GM13976 (cell line): ENCODE data around the gene HEMK1.

ENCODE experiments used
- DNase-seq: peaks from one replicate; pipeline ENCODE4 v3.0.0; 2012; ENCODE audit warnings: low spot score
- CTCF ChIP-seq: IDR thresholded peaks from 2 replicates; pipeline ENCODE4 v1.5.1; 2012; ENCODE audit warnings: borderline replicate concordance, mild to moderate bottlenecking; ENCODE audit not compliant: insufficient read depth; ENCODE audit errors: extremely low read depth, missing control alignments, control extremely low read depth
- in situ Hi-C: fragments of 300-500 bp; cut with MboI; formaldehyde crosslinking; loops from one replicate; pipeline ENCODE4 v1.12.0; 2022; ENCODE audit warnings: low sequenced_read_pairs, mixed read lengths, inconsistent platforms; ENCODE audit not compliant: unreplicated experiment

Gene HEMK1

GRCh38 chr3:50607271-50608091 is 38.2 kb downstream of the HEMK1 start:
- TF ChIP-seq CTCF, result no peak
- in situ Hi-C loops, result no loop called here

GRCh38 chr3:50608278-50608677 is 39.0 kb downstream of the HEMK1 start:
- no peak for DNase-seq
- in situ Hi-C loops, result no loop called here

More at GRCh38 chr3:50607271-50608091, 38.2 kb downstream of the HEMK1 start:
- DNase-seq, result no peak

GRCh38 chr3:50609071-50609762 is 39.9 kb downstream of the HEMK1 start:
- in situ Hi-C loops, result no loop called here
- TF ChIP-seq CTCF, result no peak
- no peak for DNase-seq

More at GRCh38 chr3:50608278-50608677, 39.0 kb downstream of the HEMK1 start:
- TF ChIP-seq CTCF, result no peak

DNA sequence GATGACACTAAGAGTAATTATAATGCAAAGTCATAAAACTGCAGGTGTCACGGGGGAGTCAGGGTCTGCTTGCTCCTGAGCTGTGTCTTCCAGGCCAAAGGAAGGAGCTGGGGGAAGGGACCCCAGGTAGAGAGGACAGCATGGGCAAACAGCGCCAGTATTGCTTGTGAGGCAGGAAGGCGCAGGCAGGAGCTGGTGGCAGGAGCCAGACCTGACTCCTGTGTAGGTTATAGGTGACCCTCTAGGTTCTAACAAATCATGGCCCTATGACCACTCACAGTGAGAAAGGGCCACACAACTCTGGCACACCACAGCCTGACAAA is 40.4 kb downstream of the HEMK1 start:
- TF ChIP-seq CTCF, result no peak
- DNase-seq, result no peak
- in situ Hi-C loops, result loop anchor here (5.0 kb wide), 1 partner anchor 37 kb away; no protein-coding TSS in a partner anchor

GRCh38 chr3:50610181-50610971 is 41.1 kb downstream of the HEMK1 start:
- no peak for DNase-seq
- in situ Hi-C loops, result loop anchor here (5.0 kb wide), 1 partner anchor 38 kb away; no protein-coding TSS in a partner anchor
- TF ChIP-seq CTCF, result no peak

DNA sequence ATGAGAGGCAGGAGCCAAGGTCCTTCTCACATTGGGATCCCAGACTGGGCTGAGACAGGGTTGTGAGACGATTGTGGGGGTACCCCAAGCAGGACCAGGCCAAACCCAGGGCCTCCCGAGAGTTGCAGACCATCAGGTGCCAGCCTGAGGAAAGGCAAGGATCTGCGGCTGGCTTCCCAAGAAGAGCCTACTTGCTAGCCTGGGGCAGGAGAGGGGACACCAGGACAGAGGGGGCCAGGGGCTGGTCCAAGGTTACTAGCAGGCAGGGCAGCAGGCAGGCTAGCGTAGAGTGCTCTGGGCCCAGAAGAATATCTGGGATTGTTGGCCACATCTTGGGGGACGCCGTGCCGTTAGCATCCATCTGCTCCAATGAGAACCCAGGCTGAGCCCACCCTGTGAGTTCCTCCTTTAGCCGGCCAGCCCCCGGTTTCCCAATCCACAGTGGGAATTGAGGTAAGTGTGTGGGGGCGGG is 41.7 kb downstream of the HEMK1 start:
- in situ Hi-C loops, result loop anchor here (5.0 kb wide), 1 partner anchor 39 kb away; no protein-coding TSS in a partner anchor
- TF ChIP-seq CTCF, result no peak
- DNase-seq, result no peak
